Mesenchymal stem cell (in vitro differentiated cells and primary cell): ENCODE measurements around the gene SHF.

ENCODE experiments used
- DNase-seq: peaks from one replicate; pipeline ENCODE4 v3.0.0-alpha.2; 2013
- H2AFZ ChIP-seq: one replicate; pipeline ENCODE4 v1.6.1; 2013; ENCODE audit warnings: low read depth, mild to moderate bottlenecking, control low read depth, inconsistent platforms, low read length, moderate library complexity
- H2AK5ac ChIP-seq: 2 replicates; pipeline ENCODE4 v1.6.1; 2013; ENCODE audit warnings: low read length, moderate library complexity, mild to moderate bottlenecking, inconsistent platforms; ENCODE audit not compliant: severe bottlenecking
- H2BK120ac ChIP-seq: one replicate; pipeline ENCODE4 v1.6.1; 2013; ENCODE audit warnings: low read depth, mild to moderate bottlenecking, inconsistent platforms, low read length, moderate library complexity
- H2BK12ac ChIP-seq, 2 experiments: one replicate each; pipeline ENCODE4 v1.6.1; 2013; ENCODE audit warnings: inconsistent platforms in 2 of 2, low read length in 2 of 2, mild to moderate bottlenecking in 2 of 2, moderate library complexity in 2 of 2, control low read depth in 1 of 2
- H2BK15ac ChIP-seq: one replicate; pipeline ENCODE4 v1.6.1; 2013; ENCODE audit warnings: mild to moderate bottlenecking, low read depth, inconsistent platforms; ENCODE audit not compliant: poor library complexity, severe bottlenecking
- H2BK5ac ChIP-seq: 2 replicates; pipeline ENCODE4 v1.6.1; 2013; ENCODE audit warnings: low read depth, mild to moderate bottlenecking, low read length, control low read depth, inconsistent platforms; ENCODE audit not compliant: poor library complexity, severe bottlenecking
- H3K14ac ChIP-seq, 2 experiments: one replicate each; pipeline ENCODE4 v1.6.1; 2013; ENCODE audit warnings: inconsistent platforms in 2 of 2, low read length in 2 of 2, control low read depth in 1 of 2, mild to moderate bottlenecking in 1 of 2, moderate library complexity in 1 of 2
- H3K18ac ChIP-seq, 2 experiments: one replicate each; pipeline ENCODE4 v1.6.1; 2013; ENCODE audit warnings: inconsistent platforms in 2 of 2, low read length in 2 of 2, control low read depth in 1 of 2, low read depth in 1 of 2, mild to moderate bottlenecking in 1 of 2
- H3K23ac ChIP-seq, 2 experiments: one replicate each; pipeline ENCODE4 v1.6.1; 2013; ENCODE audit warnings: inconsistent platforms in 2 of 2, low read length in 2 of 2, mild to moderate bottlenecking in 2 of 2, moderate library complexity in 2 of 2, control low read depth in 1 of 2
- H3K27ac ChIP-seq: 2 replicates; pipeline ENCODE4 v1.5.1; 2013; ENCODE audit warnings: mild to moderate bottlenecking, moderate library complexity, low read length, control low read depth, inconsistent platforms; ENCODE audit not compliant: poor library complexity, severe bottlenecking
- H3K27me3 ChIP-seq, 2 experiments: 2 replicates each; pipeline versions ENCODE4 v1.6.1 to v1.7.0; 2013; ENCODE audit warnings: low read length in 2 of 2, mild to moderate bottlenecking in 2 of 2, moderate library complexity in 2 of 2, control low read depth in 1 of 2, inconsistent platforms in 1 of 2; ENCODE audit not compliant: control insufficient read depth in 1 of 2, insufficient read depth in 1 of 2
- H3K36me3 ChIP-seq, 2 experiments: 2 replicates each; pipeline versions ENCODE4 v1.6.1 to v1.7.0; 2013; ENCODE audit warnings: low read length in 2 of 2, control low read depth in 1 of 2, inconsistent platforms in 1 of 2, low read depth in 1 of 2, mild to moderate bottlenecking in 1 of 2; ENCODE audit not compliant: insufficient read depth in 2 of 2, control insufficient read depth in 1 of 2
- H3K4ac ChIP-seq, 2 experiments: one replicate each; pipeline ENCODE4 v1.6.1; 2013; ENCODE audit warnings: inconsistent platforms in 2 of 2, low read length in 2 of 2, mild to moderate bottlenecking in 2 of 2, moderate library complexity in 2 of 2, control low read depth in 1 of 2, low read depth in 1 of 2
- H3K4me1 ChIP-seq: 2 replicates; pipeline ENCODE4 v1.6.1; 2013; ENCODE audit warnings: low read depth, low read length, control low read depth; ENCODE audit not compliant: control insufficient read depth, insufficient read depth
- H3K4me2 ChIP-seq: 2 replicates; pipeline ENCODE4 v1.6.1; 2013; ENCODE audit warnings: low read length, mild to moderate bottlenecking, inconsistent platforms; ENCODE audit not compliant: poor library complexity, severe bottlenecking
- H3K4me3 ChIP-seq, 2 experiments: 2 replicates each; pipeline versions ENCODE4 v1.5.1 to v1.7.0; 2013; ENCODE audit warnings: low read length in 2 of 2, mild to moderate bottlenecking in 2 of 2, control low read depth in 1 of 2, low read depth in 1 of 2; ENCODE audit not compliant: insufficient read depth in 1 of 2
- H3K79me1 ChIP-seq: replicated peaks from 2 replicates; pipeline ENCODE4 v1.6.1; 2013; ENCODE audit warnings: mild to moderate bottlenecking, control low read depth, low read length, inconsistent platforms; ENCODE audit not compliant: poor library complexity, severe bottlenecking
- H3K9ac ChIP-seq: 2 replicates; pipeline ENCODE4 v1.7.0; 2013; ENCODE audit warnings: mild to moderate bottlenecking, low read length, moderate library complexity
- H3K9me3 ChIP-seq: 2 replicates; pipeline ENCODE4 v1.7.0; 2013; ENCODE audit warnings: mild to moderate bottlenecking, low read length; ENCODE audit not compliant: control insufficient read depth
- H4K8ac ChIP-seq: one replicate; pipeline ENCODE4 v1.6.1; 2013; ENCODE audit warnings: inconsistent platforms, mild to moderate bottlenecking, low read length, moderate library complexity
- H4K91ac ChIP-seq: one replicate; pipeline ENCODE4 v1.6.1; 2013; ENCODE audit warnings: mild to moderate bottlenecking, low read length, inconsistent platforms
- WGBS: methylation state at CpG from one replicate; pipeline ENCODE4 v1.1.7; 2013; ENCODE audit warnings: mixed read lengths; 5-methylcytosine and 5-hydroxymethylcytosine counted together

SHF gene

DNA sequence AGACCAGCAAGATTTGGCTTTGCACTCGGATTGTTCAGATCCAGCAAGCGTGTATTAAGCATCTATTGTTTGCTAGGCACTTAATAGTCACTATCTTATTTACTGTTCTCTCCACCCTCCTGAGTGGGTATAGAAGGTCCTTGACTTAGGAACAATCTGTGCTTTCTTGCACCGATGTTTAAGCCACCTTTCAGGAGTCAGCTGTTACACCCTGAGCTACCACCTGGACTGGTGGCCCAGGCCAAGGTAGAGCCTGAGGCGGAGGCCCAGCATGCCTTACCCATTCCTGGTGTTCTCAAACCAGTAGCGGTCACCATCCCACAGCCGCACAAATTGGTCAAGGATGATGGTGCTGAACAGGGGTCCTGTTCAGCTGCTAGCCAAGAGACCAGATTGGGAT lies 48.0 kb downstream of the SHF start:
- no peak overlapping the region for H3K4me3 ChIP-seq
- no peaks in the 10 kb centered on the region for H3K4me1 ChIP-seq
- H4K8ac ChIP-seq = no peak overlapping the region
- H2AK5ac ChIP-seq = no peak overlapping the region
- no peak overlapping the region for H2BK15ac ChIP-seq
- no peak overlapping the region for H3K27ac ChIP-seq
- no peak overlapping the region for H3K18ac ChIP-seq
- 92% methylated on average over 6 of the region's 6 CpGs for whole genome bisulfite sequencing
- H3K14ac ChIP-seq = no peak overlapping the region
- no peaks in the 10 kb centered on the region for H3K79me1 ChIP-seq
- H2BK120ac ChIP-seq = no peak overlapping the region
- H2BK5ac ChIP-seq = no peak overlapping the region
- H2BK12ac ChIP-seq = no peak overlapping the region
- H3K27me3 ChIP-seq = peaks cover 34 to 43% of the 10 kb centered on the region in 2 experiments
- no peak overlapping the region for H2AFZ ChIP-seq
- H3K4me2 ChIP-seq = no peak overlapping the region
- no peaks in the 10 kb centered on the region for H3K36me3 ChIP-seq
- no peak for DNase-seq
- H4K91ac ChIP-seq = no peak overlapping the region
- no peak overlapping the region for H3K23ac ChIP-seq
- no peak overlapping the region for H3K4ac ChIP-seq
- H3K9me3 ChIP-seq = no peaks in the 10 kb centered on the region
- H3K9ac ChIP-seq = no peak overlapping the region

DNA sequence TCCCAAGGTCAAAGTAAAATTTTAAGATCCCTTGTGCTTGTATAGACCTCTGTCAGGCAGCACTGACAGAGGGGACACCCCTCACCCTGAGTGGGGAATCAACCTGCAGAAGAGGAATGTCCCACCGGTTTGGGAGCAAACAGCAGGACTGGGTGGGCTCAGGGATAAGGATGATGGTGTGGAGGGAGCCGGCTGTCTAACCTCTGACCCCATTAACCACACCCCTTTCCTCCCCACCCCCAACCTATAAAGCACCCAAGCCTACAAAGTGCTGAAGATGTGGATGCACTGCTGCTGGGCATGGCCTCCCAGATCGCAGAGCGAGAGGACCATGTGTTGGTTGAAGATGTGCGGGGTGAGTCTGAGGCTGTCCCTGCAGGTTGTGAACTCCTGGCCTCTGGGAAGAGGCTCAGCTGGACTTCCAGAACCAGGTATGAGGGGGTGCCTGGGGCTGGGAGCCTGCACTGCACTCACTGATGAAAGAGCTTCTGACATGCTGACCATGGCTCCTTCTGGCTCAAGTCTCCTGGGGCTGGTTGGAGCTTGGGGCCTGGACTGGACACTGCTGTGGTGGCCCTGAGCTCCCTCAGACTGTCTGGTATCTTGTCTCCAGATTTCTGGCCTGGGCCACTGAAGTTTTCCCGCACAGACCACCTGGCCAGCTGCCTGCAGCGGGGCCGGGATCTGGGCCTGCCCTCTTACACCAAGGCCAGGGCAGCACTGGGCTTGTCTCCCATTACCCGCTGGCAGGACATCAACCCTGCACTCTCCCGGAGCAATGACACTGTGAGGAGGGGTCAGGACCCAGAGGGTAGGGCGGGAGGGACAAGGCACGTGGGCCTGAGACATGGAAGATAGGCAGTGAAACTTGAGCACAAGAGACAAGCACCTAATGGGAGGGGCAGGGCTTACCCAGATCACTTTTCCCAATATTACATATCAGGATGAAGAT lies 48.7 kb downstream of the SHF start:
- H3K27ac ChIP-seq = no peak overlapping the region
- no peak overlapping the region for H3K4me2 ChIP-seq
- no peak overlapping the region for H2BK15ac ChIP-seq
- no peak overlapping the region for H2BK5ac ChIP-seq
- no peak for DNase-seq
- H2AK5ac ChIP-seq = no peak overlapping the region
- no peak overlapping the region for H3K14ac ChIP-seq
- no peaks in the 10 kb centered on the region for H3K36me3 ChIP-seq
- no peak overlapping the region for H3K9ac ChIP-seq
- no peak overlapping the region for H3K4me3 ChIP-seq
- H3K4ac ChIP-seq = no peak overlapping the region
- no peak overlapping the region for H4K8ac ChIP-seq
- no peak overlapping the region for H2BK12ac ChIP-seq
- H4K91ac ChIP-seq = no peak overlapping the region
- no peak overlapping the region for H3K18ac ChIP-seq
- 85% methylated on average over 10 of the region's 12 CpGs for WGBS
- no peaks in the 10 kb centered on the region for H3K79me1 ChIP-seq
- H3K23ac ChIP-seq = no peak overlapping the region
- no peak overlapping the region for H2BK120ac ChIP-seq
- peaks cover 38 to 46% of the 10 kb centered on the region in 2 experiments for H3K27me3 ChIP-seq
- H3K4me1 ChIP-seq = no peaks in the 10 kb centered on the region
- H2AFZ ChIP-seq = no peak overlapping the region
- no peaks in the 10 kb centered on the region for H3K9me3 ChIP-seq

- no peaks in the 10 kb centered on the region for H3K79me1 ChIP-seq
- no peak for DNase-seq
- no peaks in the 10 kb centered on the region for H3K36me3 ChIP-seq
- H2AK5ac ChIP-seq = no peak overlapping the region
- H3K4me1 ChIP-seq = peaks cover 3% of the 10 kb centered on the region
- H3K27ac ChIP-seq = no peak overlapping the region
- 84% methylated on average over 8 of the region's 8 CpGs for WGBS
- peaks cover 40 to 51% of the 10 kb centered on the region in 2 experiments for H3K27me3 ChIP-seq
- no peak overlapping the region for H2BK15ac ChIP-seq
- H3K4me2 ChIP-seq = no peak overlapping the region
- no peak overlapping the region for H2BK12ac ChIP-seq
- H3K9me3 ChIP-seq = no peaks in the 10 kb centered on the region
- H3K18ac ChIP-seq = no peak overlapping the region
- H2BK5ac ChIP-seq = no peak overlapping the region
- no peak overlapping the region for H3K4ac ChIP-seq
- H3K14ac ChIP-seq = no peak overlapping the region
- H4K91ac ChIP-seq = no peak overlapping the region
- no peak overlapping the region for H2BK120ac ChIP-seq
- no peak overlapping the region for H3K9ac ChIP-seq
- no peak overlapping the region for H2AFZ ChIP-seq
- H3K4me3 ChIP-seq = no peak overlapping the region
- no peak overlapping the region for H4K8ac ChIP-seq
- no peak overlapping the region for H3K23ac ChIP-seq
Measured at GRCh38 chr15:45137703-45138102, 50.1 kb downstream of the SHF start.

DNA sequence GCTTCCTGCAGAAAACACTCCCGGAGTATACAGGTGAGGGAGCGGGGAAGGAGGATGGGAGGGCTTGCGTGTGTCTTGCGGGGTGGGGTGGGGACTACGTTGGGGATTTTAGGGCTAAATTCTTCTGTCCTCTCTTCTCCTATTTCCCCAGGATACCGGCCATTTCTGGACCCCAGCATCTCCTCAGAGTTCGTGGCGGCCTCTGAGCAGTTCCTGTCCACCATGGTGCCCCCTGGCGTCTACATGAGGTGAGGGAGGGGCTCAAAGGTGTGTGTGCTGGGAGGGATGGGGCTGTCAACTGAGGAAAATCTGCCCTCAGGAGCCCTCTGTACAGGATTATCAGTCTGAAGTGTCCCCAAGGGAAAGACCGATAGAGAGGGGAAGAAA lies 51.4 kb downstream of the SHF start:
- Histone ChIP-seq H2BK5ac (no peak overlapping the region), H2AK5ac (no peak overlapping the region), H3K27ac (no peak overlapping the region), H3K18ac (no peak overlapping the region), H2BK15ac (no peak overlapping the region), H4K91ac (no peak overlapping the region), H3K4me2 (no peak overlapping the region), H3K4me1 (peaks cover 3% of the 10 kb centered on the region), H3K4me3 (no peak overlapping the region), H2BK120ac (no peak overlapping the region), H4K8ac (no peak overlapping the region), H3K9ac (no peak overlapping the region), H2BK12ac (no peak overlapping the region), H2AFZ (no peak overlapping the region), H3K27me3 (peaks cover 46 to 63% of the 10 kb centered on the region in 2 experiments), H3K36me3 (no peaks in the 10 kb centered on the region), H3K14ac (no peak overlapping the region), H3K4ac (no peak overlapping the region), H3K79me1 (no peaks in the 10 kb centered on the region), H3K23ac (no peak overlapping the region), H3K9me3 (no peaks in the 10 kb centered on the region)
- WGBS = 20% methylated on average over 6 of the region's 10 CpGs
- no peak for DNase-seq
